Upper lobe of left lung (tissue), 4 donors: Measurements from ENCODE around the gene RAB44.

Experiments used
- POLR2A ChIP-seq, 4 donors: fragments of 450-650 bp; IDR thresholded peaks; one replicate each; pipeline ENCODE4 v1.5.1; 2016 to 2017; ENCODE audit warnings: antibody characterized with exemption in 4 of 4, mild to moderate bottlenecking in 2 of 4
- POLR2AphosphoS5 ChIP-seq, 2 donors: sonication (generic); formaldehyde crosslinking; IDR thresholded peaks; one replicate each; pipeline ENCODE4 v1.5.1; 2017; ENCODE audit warnings: antibody characterized with exemption in 2 of 2
- TF ChIP-seq, protein P1 (sequence below), 6 experiments: fragments of 450-650 bp in 4 of 6; fragments of 200-600 bp in 2 of 6; sonication (generic) in 2 of 6; IDR thresholded peaks; one replicate each; pipeline ENCODE4 v1.5.1; 2016 to 2019; ENCODE audit warnings: antibody characterized with exemption in 6 of 6

DNA sequence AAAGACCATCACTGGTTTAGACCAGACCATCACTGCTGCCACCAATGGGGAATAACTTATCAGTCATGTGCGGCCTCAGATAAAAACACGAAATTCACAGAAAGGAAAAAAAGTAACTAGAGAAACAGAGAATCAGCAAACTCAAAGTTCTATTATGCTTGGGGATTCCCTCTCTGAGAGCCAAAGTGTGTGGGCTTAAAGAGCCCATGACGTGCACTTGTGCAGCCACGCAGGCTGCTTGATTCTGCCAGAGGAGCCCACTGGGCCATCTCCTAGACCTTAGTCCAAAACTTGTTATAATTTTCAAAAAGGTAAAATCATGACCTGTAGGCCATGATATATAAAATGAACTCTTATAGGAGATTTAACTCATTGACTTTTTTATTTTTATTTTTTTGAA lies 15.2 kb downstream of the RAB44 start:
- TF ChIP-seq, protein P1, sequence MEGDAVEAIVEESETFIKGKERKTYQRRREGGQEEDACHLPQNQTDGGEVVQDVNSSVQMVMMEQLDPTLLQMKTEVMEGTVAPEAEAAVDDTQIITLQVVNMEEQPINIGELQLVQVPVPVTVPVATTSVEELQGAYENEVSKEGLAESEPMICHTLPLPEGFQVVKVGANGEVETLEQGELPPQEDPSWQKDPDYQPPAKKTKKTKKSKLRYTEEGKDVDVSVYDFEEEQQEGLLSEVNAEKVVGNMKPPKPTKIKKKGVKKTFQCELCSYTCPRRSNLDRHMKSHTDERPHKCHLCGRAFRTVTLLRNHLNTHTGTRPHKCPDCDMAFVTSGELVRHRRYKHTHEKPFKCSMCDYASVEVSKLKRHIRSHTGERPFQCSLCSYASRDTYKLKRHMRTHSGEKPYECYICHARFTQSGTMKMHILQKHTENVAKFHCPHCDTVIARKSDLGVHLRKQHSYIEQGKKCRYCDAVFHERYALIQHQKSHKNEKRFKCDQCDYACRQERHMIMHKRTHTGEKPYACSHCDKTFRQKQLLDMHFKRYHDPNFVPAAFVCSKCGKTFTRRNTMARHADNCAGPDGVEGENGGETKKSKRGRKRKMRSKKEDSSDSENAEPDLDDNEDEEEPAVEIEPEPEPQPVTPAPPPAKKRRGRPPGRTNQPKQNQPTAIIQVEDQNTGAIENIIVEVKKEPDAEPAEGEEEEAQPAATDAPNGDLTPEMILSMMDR (IDR thresholded peaks at IDR 0.05) = no peak
- no peak for TF ChIP-seq POLR2A (IDR thresholded peaks at IDR 0.05)
- no peak for TF ChIP-seq POLR2AphosphoS5 (IDR thresholded peaks at IDR 0.05)
